Liver (tissue), 3 donors: ENCODE results near the gene SLN.

ENCODE experiments used
- ATF3 ChIP-seq: IDR thresholded peaks from 2 replicates; pipeline ENCODE4 v1.6.1; 2016; ENCODE audit warnings: antibody characterized with exemption
- CTCF ChIP-seq: fragments of 150-350 bp; IDR thresholded peaks from 2 replicates; pipeline ENCODE4 v1.5.1; 2017; ENCODE audit warnings: improper control_type of control experiment, low read depth, low read length; ENCODE audit not compliant: missing input control
- EGR1 ChIP-seq, 2 donors: IDR thresholded peaks; 2 replicates each; pipeline ENCODE4 v1.6.1; 2016 to 2018; ENCODE audit warnings: antibody characterized with exemption in 2 of 2, low read depth in 2 of 2
- GABPA ChIP-seq, 2 donors: IDR thresholded peaks in 1 of 2; conservative IDR thresholded peaks in 1 of 2; 2 replicates each; pipeline ENCODE4 v1.6.1; 2016; ENCODE audit warnings: antibody characterized with exemption in 2 of 2, mild to moderate bottlenecking in 1 of 2, moderate library complexity in 1 of 2
- RAD21 ChIP-seq, 2 donors: IDR thresholded peaks; 2 replicates each; pipeline ENCODE4 v1.6.1; 2016; ENCODE audit warnings: antibody characterized with exemption in 2 of 2, mild to moderate bottlenecking in 2 of 2
- TAF1 ChIP-seq: conservative IDR thresholded peaks from 2 replicates; pipeline ENCODE4 v1.6.1; 2016; ENCODE audit warnings: antibody characterized with exemption, mild to moderate bottlenecking
- donor health status: healthy.
- donor health status: healthy.

- TF ChIP-seq CTCF, result no peak
- TF ChIP-seq RAD21 (IDR thresholded peaks at IDR 0.05), result no peak
- TF ChIP-seq ATF3, result no peak
- no peak for TF ChIP-seq EGR1 (IDR thresholded peaks at IDR 0.05; ENCODE audit: low read depth in 2 of 2)
- TF ChIP-seq GABPA (IDR thresholded peaks at IDR 0.05 in 1 of 2, conservative IDR thresholded peaks at IDR 0.05 in 1 of 2), result no peak
- TF ChIP-seq TAF1, result no peak
These were observed 12.2 kb downstream of the SLN start for GRCh38 chr11:107699371-107700285.
